SU-DHL-6 (cell line): ENCODE results near the gene PCP2.

ENCODE experiments used
- H2AFZ ChIP-seq: fragments of 200-600 bp; sonication (generic); 2 replicates; pipeline ENCODE4 v1.6.1; 2014; ENCODE audit warnings: low read depth, mild to moderate bottlenecking, moderate library complexity, mixed read lengths, antibody characterized with exemption, low read length; ENCODE audit not compliant: severe bottlenecking
- H3F3A ChIP-seq: fragments of 200-600 bp; shearing (Covaris generic); 2 replicates; pipeline ENCODE4 v1.6.0; 2016; ENCODE audit warnings: antibody characterized with exemption, mild to moderate bottlenecking; ENCODE audit not compliant: insufficient read depth
- H3K27ac ChIP-seq: fragments of 200-600 bp; sonication (generic); 2 replicates; pipeline ENCODE4 v1.5.1; 2016; ENCODE audit warnings: low read depth, mild to moderate bottlenecking, low read length, moderate library complexity, mixed read lengths
- H3K27me3 ChIP-seq: fragments of 200-600 bp; sonication (generic), shearing (Covaris generic); 2 replicates; pipeline ENCODE4 v1.6.0; 2014; ENCODE audit warnings: mild to moderate bottlenecking, low read length
- H3K36me3 ChIP-seq: fragments of 200-600 bp; sonication (generic); 2 replicates; pipeline ENCODE4 v1.6.1; 2014; ENCODE audit warnings: mild to moderate bottlenecking, low read length, mixed read lengths
- H3K4me2 ChIP-seq: fragments of 300-600, 200-600 bp; shearing (Covaris generic), sonication (generic); 2 replicates; pipeline ENCODE4 v1.6.0; 2014; ENCODE audit warnings: low read length, low read depth, mild to moderate bottlenecking; ENCODE audit not compliant: poor library complexity, severe bottlenecking
- H3K4me3 ChIP-seq: fragments of 200-600 bp; sonication (generic); 2 replicates; pipeline ENCODE4 v1.5.1; 2014; ENCODE audit warnings: antibody characterized with exemption, low read length, mild to moderate bottlenecking, mixed read lengths; ENCODE audit not compliant: insufficient read depth, poor library complexity, severe bottlenecking
- H3K79me2 ChIP-seq: fragments of 200-600 bp; sonication (generic); 2 replicates; pipeline ENCODE4 v1.6.1; 2014; ENCODE audit warnings: mild to moderate bottlenecking, low read length, moderate library complexity; ENCODE audit not compliant: insufficient read depth
- H3K9ac ChIP-seq: fragments of 200-600 bp; sonication (generic); 2 replicates; pipeline ENCODE4 v1.7.0; 2014; ENCODE audit warnings: mild to moderate bottlenecking, low read length
- H3K9me2 ChIP-seq: fragments of 200-600 bp; sonication (generic); replicated peaks from 2 replicates; pipeline ENCODE4 v1.6.1; 2014; ENCODE audit warnings: low read length; ENCODE audit not compliant: insufficient read depth
- H3K9me3 ChIP-seq: fragments of 200-600 bp; sonication (generic); 2 replicates; pipeline ENCODE4 v1.6.1; 2014; ENCODE audit warnings: low read length, mixed read lengths; ENCODE audit not compliant: insufficient read depth
- H4K20me1 ChIP-seq: fragments of 200-600 bp; sonication (generic); 2 replicates; pipeline ENCODE4 v1.6.1; 2014; ENCODE audit warnings: low read depth, mild to moderate bottlenecking, antibody characterized with exemption, low read length, moderate library complexity, mixed read lengths
- EZH2phosphoT487 ChIP-seq: fragments of 200-600 bp; sonication (generic), shearing (Covaris generic); conservative IDR thresholded peaks from 2 replicates; pipeline ENCODE4 v1.6.1; 2018; ENCODE audit warnings: mild to moderate bottlenecking, antibody characterized with exemption, low read length, moderate library complexity, mixed read lengths
- TF ChIP-seq, protein P1 (sequence below): fragments of 200-600 bp; sonication (generic); IDR thresholded peaks from one replicate; pipeline ENCODE4 v1.5.1; 2017; ENCODE audit warnings: antibody characterized with exemption, mild to moderate bottlenecking, low read length, moderate library complexity; ENCODE audit not compliant: insufficient read depth, poor library complexity, severe bottlenecking

PCP2 gene

DNA sequence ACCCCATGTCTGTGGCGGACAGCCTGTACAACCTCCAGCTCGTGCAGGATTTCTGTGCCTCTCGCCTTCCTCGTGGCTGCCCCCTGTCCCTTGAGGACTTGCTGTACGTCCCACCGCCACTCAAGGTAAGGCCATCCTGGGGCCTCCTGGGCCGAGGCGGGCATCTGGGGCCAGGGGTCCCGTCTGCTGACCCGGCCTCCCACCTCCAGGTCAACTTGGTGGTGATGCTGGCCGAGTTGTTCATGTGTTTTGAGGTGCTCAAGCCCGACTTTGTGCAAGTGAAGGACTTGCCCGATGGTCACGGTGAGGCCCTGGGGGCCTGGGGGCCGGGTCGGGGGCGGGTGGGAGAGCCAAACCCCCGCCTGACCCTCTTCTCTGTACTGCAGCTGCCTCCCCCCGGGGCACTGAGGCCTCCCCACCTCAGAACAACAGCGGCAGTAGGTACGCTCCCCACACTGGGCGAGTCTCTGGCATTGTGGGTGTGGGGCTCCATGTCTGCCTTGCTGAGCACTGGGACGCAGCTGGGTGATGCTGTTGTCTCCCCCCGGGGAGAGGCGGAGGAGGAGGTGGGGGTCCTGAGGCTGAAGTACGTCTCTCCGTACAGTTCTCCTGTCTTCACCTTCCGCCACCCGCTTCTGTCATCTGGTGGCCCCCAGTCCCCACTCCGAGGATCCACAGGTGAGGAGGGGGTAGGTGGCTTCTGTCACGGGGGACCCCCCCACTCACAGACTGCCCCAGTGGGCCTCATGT, 22.9 kb downstream of the PCP2 start:
- Histone ChIP-seq H3F3A (no peaks in the 10 kb centered on the region), H3K4me2 (no peak overlapping the region), H3K9me3 (no peaks in the 10 kb centered on the region), H3K9me2 (no peaks in the 10 kb centered on the region), H3K27ac (no peak overlapping the region), H3K4me3 (no peak overlapping the region), H3K36me3 (no peaks in the 10 kb centered on the region), H3K27me3 (no peaks in the 10 kb centered on the region), H2AFZ (no peak overlapping the region), H3K79me2 (no peaks in the 10 kb centered on the region), H4K20me1 (no peaks in the 10 kb centered on the region), H3K9ac (no peak overlapping the region)
- TF ChIP-seq EZH2phosphoT487 = no peak
- TF ChIP-seq, protein P1, sequence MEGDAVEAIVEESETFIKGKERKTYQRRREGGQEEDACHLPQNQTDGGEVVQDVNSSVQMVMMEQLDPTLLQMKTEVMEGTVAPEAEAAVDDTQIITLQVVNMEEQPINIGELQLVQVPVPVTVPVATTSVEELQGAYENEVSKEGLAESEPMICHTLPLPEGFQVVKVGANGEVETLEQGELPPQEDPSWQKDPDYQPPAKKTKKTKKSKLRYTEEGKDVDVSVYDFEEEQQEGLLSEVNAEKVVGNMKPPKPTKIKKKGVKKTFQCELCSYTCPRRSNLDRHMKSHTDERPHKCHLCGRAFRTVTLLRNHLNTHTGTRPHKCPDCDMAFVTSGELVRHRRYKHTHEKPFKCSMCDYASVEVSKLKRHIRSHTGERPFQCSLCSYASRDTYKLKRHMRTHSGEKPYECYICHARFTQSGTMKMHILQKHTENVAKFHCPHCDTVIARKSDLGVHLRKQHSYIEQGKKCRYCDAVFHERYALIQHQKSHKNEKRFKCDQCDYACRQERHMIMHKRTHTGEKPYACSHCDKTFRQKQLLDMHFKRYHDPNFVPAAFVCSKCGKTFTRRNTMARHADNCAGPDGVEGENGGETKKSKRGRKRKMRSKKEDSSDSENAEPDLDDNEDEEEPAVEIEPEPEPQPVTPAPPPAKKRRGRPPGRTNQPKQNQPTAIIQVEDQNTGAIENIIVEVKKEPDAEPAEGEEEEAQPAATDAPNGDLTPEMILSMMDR = no peak

DNA sequence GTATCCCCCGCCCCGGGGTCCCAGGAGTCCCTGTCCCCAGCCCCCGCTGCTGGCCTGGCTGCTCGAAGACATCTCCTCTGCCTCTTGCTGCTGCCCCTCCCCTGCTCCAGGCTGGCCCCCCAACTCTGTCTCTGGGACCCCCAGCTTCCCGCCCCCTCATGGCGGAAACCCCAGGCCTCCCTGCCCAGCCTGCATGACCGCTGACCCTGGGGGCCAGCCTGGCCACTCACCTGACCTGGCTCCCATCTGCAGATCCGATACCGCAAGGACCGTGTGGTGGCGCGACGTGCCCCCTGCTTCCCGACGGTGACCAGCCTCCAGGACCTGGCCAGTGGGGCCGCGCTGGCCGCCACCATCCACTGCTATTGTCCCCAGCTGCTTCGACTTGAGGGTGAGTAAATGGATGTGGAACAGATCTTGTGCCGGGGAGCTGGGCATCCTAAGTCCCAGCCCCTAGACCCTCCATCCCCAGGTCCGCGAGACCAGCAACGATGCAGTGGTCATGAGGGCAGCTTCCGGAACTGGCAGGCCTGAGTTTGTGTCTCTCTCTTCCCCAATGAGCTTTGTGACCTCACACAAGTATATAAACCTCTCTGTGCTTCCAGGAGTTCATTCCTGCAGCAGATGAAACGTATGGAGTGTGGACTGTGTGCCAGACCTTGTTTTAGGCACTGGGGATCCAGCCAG, 25.5 kb downstream of the PCP2 start:
- Histone ChIP-seq H3K9me2 (no peaks in the 10 kb centered on the region), H3K27me3 (no peaks in the 10 kb centered on the region), H4K20me1 (no peaks in the 10 kb centered on the region), H3K27ac (no peak overlapping the region), H3K9ac (no peak overlapping the region), H3K9me3 (no peaks in the 10 kb centered on the region), H2AFZ (no peak overlapping the region), H3K36me3 (no peaks in the 10 kb centered on the region), H3F3A (no peaks in the 10 kb centered on the region), H3K4me3 (no peak overlapping the region), H3K4me2 (no peak overlapping the region), H3K79me2 (no peaks in the 10 kb centered on the region)
- TF ChIP-seq, protein P1 = no peak
- no peak for TF ChIP-seq EZH2phosphoT487

DNA sequence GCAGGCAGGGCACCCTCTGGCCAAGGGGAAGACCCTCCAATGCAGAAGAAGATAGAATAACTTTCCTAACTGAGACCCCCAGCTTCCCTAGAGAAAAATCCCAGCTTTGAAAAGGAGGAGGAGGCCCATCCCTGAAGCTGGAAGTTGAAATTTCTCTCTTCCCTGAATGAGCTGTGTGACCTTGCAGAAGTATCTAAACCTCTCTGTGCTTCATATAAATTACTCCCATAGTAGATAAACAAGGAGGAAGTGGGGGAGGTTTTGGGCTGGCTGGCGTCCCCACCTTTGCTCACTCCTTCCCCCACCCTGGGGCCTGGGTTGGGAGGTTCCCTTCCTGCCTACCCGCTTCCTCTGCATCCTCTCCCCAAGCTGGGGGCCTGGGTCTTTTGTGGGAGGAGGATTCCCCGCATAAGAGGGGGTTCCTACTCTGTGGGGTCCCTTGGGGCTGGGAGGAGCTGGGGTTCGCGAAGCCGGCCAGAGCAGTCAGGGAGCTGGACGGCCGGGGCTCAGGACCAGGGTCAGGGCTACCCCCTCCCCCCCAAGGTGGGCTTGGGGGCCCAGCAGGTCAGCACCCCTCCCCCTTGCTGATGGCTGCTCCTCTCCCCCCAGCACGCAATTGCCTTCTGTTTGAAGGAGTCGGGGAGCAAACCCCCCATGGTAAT, 26.2 kb downstream of the PCP2 start:
- TF ChIP-seq, protein P1 = no peak
- no peaks in the 10 kb centered on the region for H3K27me3 ChIP-seq
- H3K4me2 ChIP-seq = no peak overlapping the region
- no peak overlapping the region for H3K9ac ChIP-seq
- no peaks in the 10 kb centered on the region for H3K9me2 ChIP-seq
- H2AFZ ChIP-seq = no peak overlapping the region
- H3K4me3 ChIP-seq = no peak overlapping the region
- H4K20me1 ChIP-seq = no peaks in the 10 kb centered on the region
- H3K9me3 ChIP-seq = no peaks in the 10 kb centered on the region
- no peaks in the 10 kb centered on the region for H3K36me3 ChIP-seq
- H3K79me2 ChIP-seq = no peaks in the 10 kb centered on the region
- H3K27ac ChIP-seq = no peak overlapping the region
- H3F3A ChIP-seq = no peaks in the 10 kb centered on the region
